Measurements from ENCODE around the gene FUT9. TPM values are rescaled to one million over a fixed set of nuclear protein-coding genes. Genes with fewer than 3 reads are reported as not detected.

FUT9 gene
- total and polyA plus RNA-seq, 2 of the 13 experiments (the other 11 are each of a cell fraction or from before 2014, with no cell fraction given): 0.01 TPM; not detected in 1

DNA sequence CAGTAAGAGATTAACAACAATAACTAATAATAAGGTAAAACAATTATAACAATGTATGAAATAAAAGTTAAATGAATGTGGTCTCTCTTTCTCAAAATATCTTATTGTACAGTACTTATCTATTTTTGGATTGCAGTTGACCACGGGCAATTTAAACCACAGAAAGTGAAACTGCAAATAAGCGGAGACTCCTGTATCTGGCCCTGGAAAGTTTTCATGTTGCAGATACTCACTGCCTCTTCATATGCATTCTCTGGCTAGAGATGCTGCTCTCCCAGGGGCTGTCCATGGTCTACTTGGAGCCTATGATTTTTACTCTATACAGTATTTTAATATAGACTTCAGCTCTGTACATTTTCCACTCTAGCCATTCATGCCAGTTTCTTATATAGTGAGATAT, 230.8 kb downstream of the FUT9 start:
- no peaks in the 10 kb centered on the region for H3K9me3 ChIP-seq (ENCODE audit: low read length)
- H3K79me2 ChIP-seq (ENCODE audit: insufficient read depth, low read length): no peaks in the 10 kb centered on the region
- no peak overlapping the region for H3K9ac ChIP-seq (ENCODE audit: insufficient read depth, low read depth, low read length)
- no peaks in the 10 kb centered on the region for H3K27me3 ChIP-seq (ENCODE audit: control insufficient read depth in 1 of 2, insufficient read depth in 2 of 2, low read length in 2 of 2)
- 3% methylated on average over 2 of the region's 2 CpGs for WGBS (ENCODE audit: low lambda C conversion rate)
- no TSS peak for BruUV-seq (replicated peaks)
- POLR2A ChIA-PET: no interaction called here
- H3K27ac ChIP-seq (ENCODE audit: extremely low read length, insufficient read depth, low read length): no peak overlapping the region
- no peak overlapping the region for H3K4me3 ChIP-seq (replicated peaks in 1 of 3; ENCODE audit: insufficient read depth in 1 of 3, low read depth in 2 of 3, low read length in 3 of 3)
- CTCF ChIA-PET (ENCODE audit: low intra/inter-chr PET ratio, low total read pairs): no interaction called here
- H2AFZ ChIP-seq (ENCODE audit: low read length): no peak overlapping the region
- H3K36me3 ChIP-seq (replicated peaks in 1 of 2; ENCODE audit: control insufficient read depth in 1 of 2, insufficient read depth in 2 of 2, low read length in 2 of 2): no peaks in the 10 kb centered on the region
- in situ Hi-C loops (cut with HindIII; ENCODE audit: extremely low pct_ligation_motif_present, low pct_unique_long_range_greater_than_20kb) (no loop called here), intact Hi-C loops (cut with micrococcal nuclease; ENCODE audit: unreplicated experiment) (no loop called here)
- no peak for FAIRE-seq
- H3K4me2 ChIP-seq (ENCODE audit: low read depth, low read length): no peak overlapping the region
- no peak for ATAC-seq
- H3K4me1 ChIP-seq (ENCODE audit: insufficient read depth, low read length): no peaks in the 10 kb centered on the region
- no peak for DNase-seq (ENCODE audit: low spot score)
- no peaks in the 10 kb centered on the region for H4K20me1 ChIP-seq (ENCODE audit: insufficient read depth, low read length)
- TF ChIP-seq ZNF891 (CRISPR knock-in tag; IDR thresholded peaks at IDR 0.05) (no peak), NFE2 (CRISPR knock-in tag; IDR thresholded peaks at IDR 0.05) (no peak), ZNF496 (CRISPR knock-in tag; IDR thresholded peaks at IDR 0.05; ENCODE audit: insufficient replicate concordance) (no peak), MAFF (IDR thresholded peaks at IDR 0.05; ENCODE audit: low read depth, low read length) (no peak), ZNF17 (CRISPR knock-in tag; IDR thresholded peaks at IDR 0.05) (no peak), ZSCAN9 (CRISPR knock-in tag; IDR thresholded peaks at IDR 0.05; ENCODE audit: borderline replicate concordance) (no peak), GLI4 (CRISPR knock-in tag; IDR thresholded peaks at IDR 0.05; ENCODE audit: borderline replicate concordance) (no peak), ZNF121 (CRISPR knock-in tag; IDR thresholded peaks at IDR 0.05) (no peak), ZNF335 (CRISPR knock-in tag; IDR thresholded peaks at IDR 0.05) (no peak)
- TF ChIP-seq, protein P1, sequence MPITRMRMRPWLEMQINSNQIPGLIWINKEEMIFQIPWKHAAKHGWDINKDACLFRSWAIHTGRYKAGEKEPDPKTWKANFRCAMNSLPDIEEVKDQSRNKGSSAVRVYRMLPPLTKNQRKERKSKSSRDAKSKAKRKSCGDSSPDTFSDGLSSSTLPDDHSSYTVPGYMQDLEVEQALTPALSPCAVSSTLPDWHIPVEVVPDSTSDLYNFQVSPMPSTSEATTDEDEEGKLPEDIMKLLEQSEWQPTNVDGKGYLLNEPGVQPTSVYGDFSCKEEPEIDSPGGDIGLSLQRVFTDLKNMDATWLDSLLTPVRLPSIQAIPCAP (CRISPR knock-in tag; IDR thresholded peaks at IDR 0.05; ENCODE audit: low read depth): no peak
- TF ChIP-seq, protein P2, sequence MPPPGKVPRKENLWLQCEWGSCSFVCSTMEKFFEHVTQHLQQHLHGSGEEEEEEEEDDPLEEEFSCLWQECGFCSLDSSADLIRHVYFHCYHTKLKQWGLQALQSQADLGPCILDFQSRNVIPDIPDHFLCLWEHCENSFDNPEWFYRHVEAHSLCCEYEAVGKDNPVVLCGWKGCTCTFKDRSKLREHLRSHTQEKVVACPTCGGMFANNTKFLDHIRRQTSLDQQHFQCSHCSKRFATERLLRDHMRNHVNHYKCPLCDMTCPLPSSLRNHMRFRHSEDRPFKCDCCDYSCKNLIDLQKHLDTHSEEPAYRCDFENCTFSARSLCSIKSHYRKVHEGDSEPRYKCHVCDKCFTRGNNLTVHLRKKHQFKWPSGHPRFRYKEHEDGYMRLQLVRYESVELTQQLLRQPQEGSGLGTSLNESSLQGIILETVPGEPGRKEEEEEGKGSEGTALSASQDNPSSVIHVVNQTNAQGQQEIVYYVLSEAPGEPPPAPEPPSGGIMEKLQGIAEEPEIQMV (CRISPR knock-in tag; IDR thresholded peaks at IDR 0.05; ENCODE audit: low read depth): no peak
- TF ChIP-seq, protein P3, sequence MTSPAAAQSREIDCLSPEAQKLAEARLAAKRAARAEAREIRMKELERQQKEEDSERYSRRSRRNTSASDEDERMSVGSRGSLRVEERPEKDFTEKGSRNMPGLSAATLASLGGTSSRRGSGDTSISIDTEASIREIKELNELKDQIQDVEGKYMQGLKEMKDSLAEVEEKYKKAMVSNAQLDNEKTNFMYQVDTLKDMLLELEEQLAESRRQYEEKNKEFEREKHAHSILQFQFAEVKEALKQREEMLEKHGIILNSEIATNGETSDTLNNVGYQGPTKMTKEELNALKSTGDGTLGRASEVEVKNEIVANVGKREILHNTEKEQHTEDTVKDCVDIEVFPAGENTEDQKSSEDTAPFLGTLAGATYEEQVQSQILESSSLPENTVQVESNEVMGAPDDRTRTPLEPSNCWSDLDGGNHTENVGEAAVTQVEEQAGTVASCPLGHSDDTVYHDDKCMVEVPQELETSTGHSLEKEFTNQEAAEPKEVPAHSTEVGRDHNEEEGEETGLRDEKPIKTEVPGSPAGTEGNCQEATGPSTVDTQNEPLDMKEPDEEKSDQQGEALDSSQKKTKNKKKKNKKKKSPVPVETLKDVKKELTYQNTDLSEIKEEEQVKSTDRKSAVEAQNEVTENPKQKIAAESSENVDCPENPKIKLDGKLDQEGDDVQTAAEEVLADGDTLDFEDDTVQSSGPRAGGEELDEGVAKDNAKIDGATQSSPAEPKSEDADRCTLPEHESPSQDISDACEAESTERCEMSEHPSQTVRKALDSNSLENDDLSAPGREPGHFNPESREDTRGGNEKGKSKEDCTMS (CRISPR knock-in tag; conservative IDR thresholded peaks at IDR 0.05): no peak
- TF ChIP-seq, protein P4, sequence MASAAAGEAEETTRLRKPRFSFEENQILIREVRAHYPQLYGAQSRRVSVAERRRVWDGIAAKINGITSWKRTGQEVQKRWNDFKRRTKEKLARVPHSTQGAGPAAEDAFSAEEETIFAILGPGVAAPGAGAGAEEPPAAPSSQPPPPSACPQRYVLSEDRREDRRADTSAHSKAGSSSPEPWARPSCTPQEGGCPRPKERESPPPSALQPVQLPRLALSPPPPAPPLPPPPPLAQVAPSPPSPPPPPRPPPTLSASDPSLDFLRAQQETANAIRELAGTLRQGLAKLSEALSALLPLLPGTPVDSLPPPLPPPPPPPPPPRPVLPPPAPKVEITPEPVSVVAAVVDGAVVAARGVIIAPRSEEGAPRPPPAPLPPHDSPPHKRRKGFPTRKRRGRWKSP (CRISPR knock-in tag; IDR thresholded peaks at IDR 0.05): no peak
- TF ChIP-seq, protein P5, sequence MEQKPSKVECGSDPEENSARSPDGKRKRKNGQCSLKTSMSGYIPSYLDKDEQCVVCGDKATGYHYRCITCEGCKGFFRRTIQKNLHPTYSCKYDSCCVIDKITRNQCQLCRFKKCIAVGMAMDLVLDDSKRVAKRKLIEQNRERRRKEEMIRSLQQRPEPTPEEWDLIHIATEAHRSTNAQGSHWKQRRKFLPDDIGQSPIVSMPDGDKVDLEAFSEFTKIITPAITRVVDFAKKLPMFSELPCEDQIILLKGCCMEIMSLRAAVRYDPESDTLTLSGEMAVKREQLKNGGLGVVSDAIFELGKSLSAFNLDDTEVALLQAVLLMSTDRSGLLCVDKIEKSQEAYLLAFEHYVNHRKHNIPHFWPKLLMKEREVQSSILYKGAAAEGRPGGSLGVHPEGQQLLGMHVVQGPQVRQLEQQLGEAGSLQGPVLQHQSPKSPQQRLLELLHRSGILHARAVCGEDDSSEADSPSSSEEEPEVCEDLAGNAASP (CRISPR knock-in tag; IDR thresholded peaks at IDR 0.05; ENCODE audit: borderline replicate concordance): no peak
- TF ChIP-seq, protein P6, sequence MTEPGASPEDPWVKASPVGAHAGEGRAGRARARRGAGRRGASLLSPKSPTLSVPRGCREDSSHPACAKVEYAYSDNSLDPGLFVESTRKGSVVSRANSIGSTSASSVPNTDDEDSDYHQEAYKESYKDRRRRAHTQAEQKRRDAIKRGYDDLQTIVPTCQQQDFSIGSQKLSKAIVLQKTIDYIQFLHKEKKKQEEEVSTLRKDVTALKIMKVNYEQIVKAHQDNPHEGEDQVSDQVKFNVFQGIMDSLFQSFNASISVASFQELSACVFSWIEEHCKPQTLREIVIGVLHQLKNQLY (CRISPR knock-in tag; IDR thresholded peaks at IDR 0.05): no peak
